Natural killer cell (primary cell): ENCODE data around the gene RGL3. TPM values are rescaled to one million over a fixed set of nuclear protein-coding genes. Genes with fewer than 3 reads are reported as not detected.

Source experiments
- ATAC-seq, 3 donors: fragments of 150-1000 bp in 2 of 3; fragments of 200-7000 bp in 1 of 3; cut with Tn5 transposase; 1 replicate in 1 of 3; 2 replicates in 2 of 3; pipeline ENCODE4 v1.10.0; 2021; ENCODE audit warnings: mild to moderate bottlenecking in 2 of 3, moderate library complexity in 2 of 3
- DNase-seq, 2 donors: peaks; one replicate each; pipeline versions ENCODE4 v3.0.0 to v3.0.0-alpha.2; 2013 to 2021; ENCODE audit warnings: mixed read lengths in 1 of 2
- H3K27ac ChIP-seq: one replicate; pipeline ENCODE4 v1.5.1; 2013; ENCODE audit warnings: mild to moderate bottlenecking, low read length
- H3K27me3 ChIP-seq: one replicate; pipeline ENCODE4 v1.6.1; 2013; ENCODE audit warnings: low read length; ENCODE audit not compliant: control insufficient read depth, insufficient read depth
- H3K36me3 ChIP-seq: one replicate; pipeline ENCODE4 v1.6.1; 2013; ENCODE audit warnings: low read length; ENCODE audit not compliant: control insufficient read depth, insufficient read depth
- H3K4me1 ChIP-seq: one replicate; pipeline ENCODE4 v1.6.1; 2013; ENCODE audit warnings: low read length; ENCODE audit not compliant: control insufficient read depth, insufficient read depth
- H3K4me3 ChIP-seq: one replicate; pipeline ENCODE4 v1.5.1; 2013; ENCODE audit warnings: low read length
- H3K9me3 ChIP-seq: one replicate; pipeline ENCODE4 v1.6.1; 2013; ENCODE audit warnings: low read length; ENCODE audit not compliant: control insufficient read depth, insufficient read depth
- H3K27ac Mint-ChIP-seq, 2 donors: one replicate each; pipeline ENCODE4 v1.8.0; 2022; ENCODE audit warnings: mild to moderate bottlenecking in 2 of 2, mixed read lengths in 2 of 2, moderate library complexity in 1 of 2
- H3K27me3 Mint-ChIP-seq, 2 donors: one replicate each; pipeline ENCODE4 v1.8.0; 2022; ENCODE audit warnings: low read depth in 2 of 2, mixed read lengths in 2 of 2
- H3K36me3 Mint-ChIP-seq: one replicate; pipeline ENCODE4 v1.8.0; 2022; ENCODE audit warnings: mixed read lengths
- H3K4me1 Mint-ChIP-seq, 2 donors: one replicate each; pipeline ENCODE4 v1.8.0; 2022; ENCODE audit warnings: mixed read lengths in 2 of 2
- H3K4me3 Mint-ChIP-seq: one replicate; pipeline ENCODE4 v1.8.0; 2022; ENCODE audit warnings: mild to moderate bottlenecking, moderate library complexity, mixed read lengths
- H3K9me3 Mint-ChIP-seq, 2 donors: one replicate each; pipeline ENCODE4 v1.8.0; 2022; ENCODE audit warnings: mixed read lengths in 2 of 2
- CTCF ChIP-seq: fragments of 200-600 bp; IDR thresholded peaks from one replicate; pipeline ENCODE4 v1.8.0; 2022; ENCODE audit warnings: antibody characterized with exemption
- WGBS: methylation state at CpG from one replicate; pipeline ENCODE4 v1.1.7; 2013; ENCODE audit warnings: missing lambda C conversion rate; ENCODE audit not compliant: insufficient coverage; 5-methylcytosine and 5-hydroxymethylcytosine counted together
- intact Hi-C: fragments of 100-400 bp; cut with micrococcal nuclease; formaldehyde crosslinking; loops from one replicate; pipeline ENCODE4 v1.14.2; 2022
- total RNA-seq, 4 donors: library from RNA; stranded (reverse); fragments of 120-200 nt in 1 of 4; gene quantifications; one replicate each; pipeline versions ENCODE4 v1.2.3 to v1.2.4, GENCODE V29; 2013 to 2022

The RGL3 gene
- total RNA-seq, 3 donors from 2014 or later (not counting 1 experiment from before 2014, with no cell fraction given), result 0.48 TPM; not detected in 2

GRCh38 chr19:11422163-11423065 is 3.3 kb upstream of the RGL3 start:
- DNase-seq, result peak; percentile 63 to 78
- peaks cover 30 to 46% of the 10 kb centered on the region in 2 donors for H3K4me1 Mint-ChIP-seq
- no peak overlapping the region for H3K27ac ChIP-seq
- peak overlapping the region; percentile 86 for H3K4me3 Mint-ChIP-seq
- peak overlapping the region in 1 of 2 donors; percentile 63 for H3K27ac Mint-ChIP-seq
- H3K27me3 ChIP-seq, result peaks cover 49% of the 10 kb centered on the region
- TF ChIP-seq CTCF, result no peak
- peaks cover 50% of the 10 kb centered on the region for H3K4me1 ChIP-seq
- 3% methylated on average over 54 of the region's 56 CpGs for WGBS
- no peaks in the 10 kb centered on the region for H3K9me3 Mint-ChIP-seq
- intact Hi-C loops, result loop anchor here (5.0 kb wide), 1 partner anchor 40 kb away; the partner anchor contains the start of gene EPOR
- peak overlapping the region; percentile 26 for H3K4me3 ChIP-seq
- H3K36me3 Mint-ChIP-seq, result no peaks in the 10 kb centered on the region
- H3K36me3 ChIP-seq, result no peaks in the 10 kb centered on the region
- peaks cover 21 to 47% of the 10 kb centered on the region in 2 donors for H3K27me3 Mint-ChIP-seq
- no peaks in the 10 kb centered on the region for H3K9me3 ChIP-seq
- peak; percentile 65 to 81 (median 76) for ATAC-seq

- H3K27me3 Mint-ChIP-seq, result peaks cover 21 to 48% of the 10 kb centered on the region in 2 donors
- no peaks in the 10 kb centered on the region for H3K9me3 Mint-ChIP-seq
- 9% methylated on average over 36 of the region's 36 CpGs for WGBS
- Histone ChIP-seq H3K9me3 (no peaks in the 10 kb centered on the region), H3K4me1 (peaks cover 50% of the 10 kb centered on the region), H3K27ac (no peak overlapping the region), H3K4me3 (peak overlapping the region; percentile 13), H3K27me3 (peaks cover 49% of the 10 kb centered on the region), H3K36me3 (no peaks in the 10 kb centered on the region)
- peak overlapping the region in 1 of 2 donors; percentile 63 for H3K27ac Mint-ChIP-seq
- peak overlapping the region; percentile 86 for H3K4me3 Mint-ChIP-seq
- intact Hi-C loops, result loop anchor here (5.0 kb wide), 1 partner anchor 39 kb away; the partner anchor contains the start of gene EPOR
- peaks cover 30 to 46% of the 10 kb centered on the region in 2 donors for H3K4me1 Mint-ChIP-seq
- no peak for TF ChIP-seq CTCF
- DNase-seq (peak; percentile 47 to 57), ATAC-seq (peak; percentile 63 to 68 (median 65))
- no peaks in the 10 kb centered on the region for H3K36me3 Mint-ChIP-seq
Observed at GRCh38 chr19:11421371-11422098, 2.4 kb upstream of the RGL3 start.

- no peaks in the 10 kb centered on the region for H3K9me3 ChIP-seq
- peaks cover 49% of the 10 kb centered on the region for H3K27me3 ChIP-seq
- H3K9me3 Mint-ChIP-seq, result no peaks in the 10 kb centered on the region
- TF ChIP-seq CTCF, result no peak
- H3K4me3 Mint-ChIP-seq, result peak overlapping the region; percentile 86
- no peaks in the 10 kb centered on the region for H3K36me3 ChIP-seq
- no peaks in the 10 kb centered on the region for H3K36me3 Mint-ChIP-seq
- 2% methylated on average over 40 of the region's 46 CpGs for WGBS
- peak overlapping the region in 1 of 2 donors; percentile 63 for H3K27ac Mint-ChIP-seq
- peak in 1 of 2 donors; percentile 34 for DNase-seq
- no peak overlapping the region for H3K27ac ChIP-seq
- peaks cover 50% of the 10 kb centered on the region for H3K4me1 ChIP-seq
- H3K4me1 Mint-ChIP-seq, result peaks cover 30 to 46% of the 10 kb centered on the region in 2 donors
- intact Hi-C loops, result loop anchor here (5.0 kb wide), 1 partner anchor 38 kb away; the partner anchor contains the start of gene EPOR
- ATAC-seq, result no peak
- peak overlapping the region; percentile 13 for H3K4me3 ChIP-seq
- peaks cover 21 to 51% of the 10 kb centered on the region in 2 donors for H3K27me3 Mint-ChIP-seq
Observed at GRCh38 chr19:11420429-11421370, 1.6 kb upstream of the RGL3 start.
